Epithelial cell of esophagus (primary cell): ENCODE measurements around the gene TM9SF2.

Source experiments
- DNase-seq: peaks from one replicate; pipeline ENCODE4 v3.0.0; 2010; ENCODE audit warnings: low read depth
- H3K4me3 ChIP-seq: 2 replicates; pipeline ENCODE4 v1.5.1; 2011; ENCODE audit warnings: mild to moderate bottlenecking, low read length, control low read depth
- CTCF ChIP-seq: IDR thresholded peaks from 2 replicates; pipeline ENCODE4 v1.5.1; 2011; ENCODE audit warnings: low read depth, mild to moderate bottlenecking, low read length, control low read depth, inconsistent platforms; ENCODE audit not compliant: insufficient read depth; ENCODE audit errors: missing control alignments

Gene TM9SF2

DNA sequence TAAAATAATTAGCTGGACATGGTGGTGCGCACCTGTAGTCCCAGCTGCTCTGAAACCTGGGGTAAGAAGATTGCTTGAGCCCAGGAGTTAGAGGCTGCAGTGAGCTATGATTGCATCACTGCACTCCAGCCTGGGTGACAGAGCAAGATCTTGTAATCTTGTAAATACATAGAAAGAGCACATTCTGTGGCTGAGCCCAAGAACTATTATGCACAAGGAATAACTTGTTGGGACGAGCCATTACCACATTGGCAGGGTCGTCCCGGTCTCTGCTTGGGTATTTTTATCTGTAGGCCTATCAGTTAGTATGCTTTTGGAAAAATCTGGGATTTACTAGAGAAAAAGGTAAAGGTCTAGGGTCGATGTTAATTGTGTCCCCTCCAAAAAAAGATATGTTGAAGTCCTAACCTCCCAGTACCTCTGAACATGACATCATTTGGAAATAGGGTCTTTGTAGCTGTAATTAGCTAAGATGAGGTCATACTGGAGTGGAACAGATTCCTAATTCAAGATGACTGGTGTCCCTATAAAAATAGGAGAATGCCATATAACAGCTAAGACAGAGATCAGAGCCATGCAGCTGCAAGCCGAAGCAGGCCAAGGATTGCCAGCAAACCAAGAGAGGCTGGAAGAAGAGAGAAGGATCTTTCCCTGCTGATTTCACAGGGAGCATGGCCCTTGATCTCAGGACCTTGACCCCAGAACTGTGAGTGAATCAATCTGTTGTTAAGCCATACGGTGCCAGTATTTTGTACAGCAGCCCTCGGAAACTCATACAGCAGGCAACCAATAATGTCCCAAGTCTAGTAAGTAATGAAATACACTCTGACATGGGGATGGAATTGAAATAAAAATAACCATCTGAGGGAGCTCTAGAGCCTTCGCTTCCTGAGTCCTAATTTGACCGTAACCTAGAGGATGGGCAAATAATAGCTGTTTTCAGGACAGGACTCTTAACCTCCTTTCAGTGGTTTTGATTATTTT is 77.0 kb downstream of the TM9SF2 start:
- peak; percentile 16 for TF ChIP-seq CTCF
- no peak overlapping the region for H3K4me3 ChIP-seq
- DNase-seq, result no peak

GRCh38 chr13:99580500-99581268 is 79.4 kb downstream of the TM9SF2 start:
- no peak for DNase-seq
- no peak for TF ChIP-seq CTCF
- no peak overlapping the region for H3K4me3 ChIP-seq

DNA sequence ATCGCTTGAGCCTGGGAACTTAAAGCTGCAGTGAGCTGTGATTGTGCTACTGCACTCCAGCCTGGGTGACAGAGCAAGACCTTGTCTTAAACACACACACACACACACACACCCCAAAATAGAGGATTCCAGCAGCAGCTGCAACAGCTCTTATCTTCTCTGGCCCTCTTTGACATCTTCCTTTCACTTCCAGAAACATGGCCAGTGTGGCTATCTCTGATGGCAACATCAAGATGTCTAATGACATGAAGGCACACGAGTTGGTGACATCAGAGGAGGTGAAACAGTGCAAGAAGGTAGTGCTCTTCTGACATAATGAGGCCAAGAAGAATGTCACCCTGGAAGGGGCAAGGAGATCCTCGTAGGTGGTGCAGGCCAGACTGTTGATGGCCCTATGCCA is 81.2 kb downstream of the TM9SF2 start:
- H3K4me3 ChIP-seq, result no peak overlapping the region
- TF ChIP-seq CTCF, result no peak
- DNase-seq, result no peak

DNA sequence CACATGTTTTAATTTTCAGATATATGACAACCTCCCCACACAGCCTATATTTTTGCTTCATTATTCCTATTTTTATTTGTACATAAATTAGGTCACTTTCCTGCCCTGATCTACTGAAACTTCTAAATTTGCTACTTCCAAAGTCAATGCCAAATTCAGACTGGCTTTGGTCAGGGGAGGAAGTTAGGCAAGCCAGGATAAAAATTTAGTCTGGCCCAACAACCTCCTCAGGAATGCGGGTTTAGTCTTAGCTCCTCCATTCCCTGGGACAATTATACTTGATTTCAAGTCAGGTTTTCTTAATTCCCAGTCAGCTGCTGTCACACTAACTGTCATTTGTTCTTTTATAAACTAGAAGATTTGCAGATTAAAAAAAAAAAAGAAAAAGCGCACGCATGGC is 84.3 kb downstream of the TM9SF2 start:
- H3K4me3 ChIP-seq, result no peak overlapping the region
- no peak for TF ChIP-seq CTCF
- no peak for DNase-seq

DNA sequence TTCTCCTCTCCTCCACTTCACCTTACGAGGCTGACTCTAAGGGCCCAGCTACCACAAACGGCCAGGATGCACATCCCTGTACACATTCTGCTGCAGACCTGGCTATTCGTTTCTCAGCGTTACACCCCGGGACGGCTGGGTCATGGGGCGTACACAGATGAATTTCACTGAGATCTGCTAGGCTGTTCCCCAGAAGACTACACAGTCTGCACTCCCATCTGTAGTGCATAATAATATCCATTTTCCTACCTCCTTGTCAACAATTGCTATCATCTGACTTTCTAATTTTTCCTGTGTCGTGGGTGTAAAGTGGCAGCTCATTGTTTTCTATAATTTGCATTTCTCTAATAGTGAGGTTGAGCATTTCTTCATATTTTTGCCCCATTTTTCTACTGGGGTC is 85.7 kb downstream of the TM9SF2 start:
- DNase-seq, result no peak
- H3K4me3 ChIP-seq, result no peak overlapping the region
- no peak for TF ChIP-seq CTCF

DNA sequence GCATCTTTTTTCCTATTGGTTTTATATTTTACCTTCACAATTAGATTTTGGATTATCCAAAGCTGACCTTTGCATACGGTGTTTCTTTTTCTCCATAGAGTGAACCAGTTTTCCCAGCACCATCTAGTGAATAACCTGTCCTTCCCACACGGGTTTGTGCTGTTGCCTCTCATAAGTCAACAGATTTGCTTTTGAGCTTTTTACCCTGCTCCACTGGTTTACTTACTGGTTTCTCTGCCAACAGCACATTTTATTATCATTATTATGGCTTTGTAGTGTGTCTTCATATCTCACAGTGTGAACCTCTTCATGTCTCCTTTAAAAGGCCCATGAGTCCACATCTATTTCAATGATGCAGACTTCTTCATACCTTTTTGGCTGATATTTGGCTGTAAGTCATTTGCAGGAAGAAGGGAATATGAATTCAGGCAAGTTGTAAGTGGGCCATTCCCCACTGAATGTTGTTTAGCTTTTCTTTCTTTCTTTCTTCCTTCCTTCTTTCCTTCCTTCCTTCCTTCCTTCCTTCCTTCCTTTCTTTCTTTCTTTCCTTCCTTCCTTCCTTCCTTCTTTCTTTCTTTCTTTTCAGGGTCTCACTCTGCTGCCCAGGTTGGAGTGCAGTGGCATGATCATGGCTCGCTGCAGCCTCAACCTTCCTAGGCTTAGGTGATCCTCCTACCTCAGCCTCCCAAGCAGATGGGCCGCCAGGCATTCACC is 86.8 kb downstream of the TM9SF2 start:
- TF ChIP-seq CTCF, result no peak
- H3K4me3 ChIP-seq, result no peak overlapping the region
- no peak for DNase-seq
